ENCODE results near the gene GATAD2B. TPM values are rescaled to one million over a fixed set of nuclear protein-coding genes. Genes with fewer than 3 reads are reported as not detected.

GATAD2B gene
- total and polyA plus RNA-seq, 7 donors, result 3.4 to 53.1 (median 34.8) TPM

DNA sequence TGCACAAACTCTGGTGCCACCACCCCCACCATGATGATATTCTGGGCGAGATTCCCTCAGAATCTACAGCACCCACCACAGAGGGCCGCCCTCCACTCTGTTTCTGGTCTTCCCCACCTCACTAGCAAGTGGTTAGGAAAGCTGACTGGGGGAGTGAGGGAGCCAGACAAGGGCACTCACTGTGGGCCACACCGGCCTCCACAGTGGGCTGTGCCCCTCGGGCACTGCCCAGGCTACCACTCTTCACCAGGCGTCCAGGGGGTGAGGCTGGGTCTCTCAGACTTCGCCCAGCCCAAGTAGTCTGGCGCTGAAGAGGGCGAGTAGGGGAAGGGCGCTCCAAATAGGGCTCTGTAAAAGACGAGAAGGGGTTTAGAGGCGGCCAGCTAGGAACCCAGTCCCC, 11.2 kb upstream of the GATAD2B start:
- Histone ChIP-seq H3K9me3 (no peaks in the 10 kb centered on the region), H3K27me3 (ENCODE audit: insufficient read depth in 3 of 3, low read length in 2 of 3) (no peaks in the 10 kb centered on the region), H3K4me3 (no peak overlapping the region), H3K4me1 (no peaks in the 10 kb centered on the region), H3K36me3 (ENCODE audit: insufficient read depth in 1 of 2, low read depth in 1 of 2) (peaks cover 13 to 100% of the 10 kb centered on the region in 2 donors), H3K27ac (no peak overlapping the region)
- TF ChIP-seq, protein P1, sequence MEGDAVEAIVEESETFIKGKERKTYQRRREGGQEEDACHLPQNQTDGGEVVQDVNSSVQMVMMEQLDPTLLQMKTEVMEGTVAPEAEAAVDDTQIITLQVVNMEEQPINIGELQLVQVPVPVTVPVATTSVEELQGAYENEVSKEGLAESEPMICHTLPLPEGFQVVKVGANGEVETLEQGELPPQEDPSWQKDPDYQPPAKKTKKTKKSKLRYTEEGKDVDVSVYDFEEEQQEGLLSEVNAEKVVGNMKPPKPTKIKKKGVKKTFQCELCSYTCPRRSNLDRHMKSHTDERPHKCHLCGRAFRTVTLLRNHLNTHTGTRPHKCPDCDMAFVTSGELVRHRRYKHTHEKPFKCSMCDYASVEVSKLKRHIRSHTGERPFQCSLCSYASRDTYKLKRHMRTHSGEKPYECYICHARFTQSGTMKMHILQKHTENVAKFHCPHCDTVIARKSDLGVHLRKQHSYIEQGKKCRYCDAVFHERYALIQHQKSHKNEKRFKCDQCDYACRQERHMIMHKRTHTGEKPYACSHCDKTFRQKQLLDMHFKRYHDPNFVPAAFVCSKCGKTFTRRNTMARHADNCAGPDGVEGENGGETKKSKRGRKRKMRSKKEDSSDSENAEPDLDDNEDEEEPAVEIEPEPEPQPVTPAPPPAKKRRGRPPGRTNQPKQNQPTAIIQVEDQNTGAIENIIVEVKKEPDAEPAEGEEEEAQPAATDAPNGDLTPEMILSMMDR (IDR thresholded peaks at IDR 0.05), result no peak
- no peak for DNase-seq
- intact Hi-C loops (cut with DNase I), result no loop called here
- WGBS, 3 donors, result 92 to 96% (median 96%) methylated on average over 11 of the region's 11 CpGs
- ATAC-seq, result no peak

DNA sequence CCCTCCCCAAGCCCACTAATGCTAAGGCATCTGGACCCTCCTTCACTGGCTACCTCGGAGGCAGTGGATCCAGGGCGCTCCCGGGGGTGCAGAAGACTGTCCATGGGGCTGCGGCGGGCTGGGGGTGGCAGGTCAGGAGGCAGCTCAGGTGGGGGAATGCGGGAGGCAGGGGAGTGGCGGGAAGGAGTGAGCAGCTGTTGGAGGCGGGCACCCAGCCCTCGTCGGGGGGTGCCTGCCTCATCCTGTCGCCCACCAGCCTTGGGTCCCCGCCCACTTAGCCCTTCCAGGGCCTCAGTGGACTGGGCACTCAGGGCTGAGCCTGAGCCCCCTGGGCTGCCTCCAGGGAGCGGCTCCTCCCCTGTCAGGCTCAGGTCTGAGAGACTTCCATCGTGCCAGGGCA, 10.7 kb upstream of the GATAD2B start:
- H3K9me3 ChIP-seq, result no peaks in the 10 kb centered on the region
- intact Hi-C loops (cut with DNase I), result no loop called here
- H3K36me3 ChIP-seq (ENCODE audit: insufficient read depth in 1 of 2, low read depth in 1 of 2), result peaks cover 13 to 97% of the 10 kb centered on the region in 2 donors
- H3K4me3 ChIP-seq, result no peak overlapping the region
- H3K27me3 ChIP-seq (ENCODE audit: insufficient read depth in 3 of 3, low read length in 2 of 3), result no peaks in the 10 kb centered on the region
- TF ChIP-seq, protein P1 (IDR thresholded peaks at IDR 0.05), result no peak
- no peak for DNase-seq
- no peak for ATAC-seq
- H3K4me1 ChIP-seq, result no peaks in the 10 kb centered on the region
- H3K27ac ChIP-seq, result no peak overlapping the region
- WGBS, 3 donors, result 86 to 93% (median 93%) methylated on average over 9 to 14 of the region's 14 CpGs

DNA sequence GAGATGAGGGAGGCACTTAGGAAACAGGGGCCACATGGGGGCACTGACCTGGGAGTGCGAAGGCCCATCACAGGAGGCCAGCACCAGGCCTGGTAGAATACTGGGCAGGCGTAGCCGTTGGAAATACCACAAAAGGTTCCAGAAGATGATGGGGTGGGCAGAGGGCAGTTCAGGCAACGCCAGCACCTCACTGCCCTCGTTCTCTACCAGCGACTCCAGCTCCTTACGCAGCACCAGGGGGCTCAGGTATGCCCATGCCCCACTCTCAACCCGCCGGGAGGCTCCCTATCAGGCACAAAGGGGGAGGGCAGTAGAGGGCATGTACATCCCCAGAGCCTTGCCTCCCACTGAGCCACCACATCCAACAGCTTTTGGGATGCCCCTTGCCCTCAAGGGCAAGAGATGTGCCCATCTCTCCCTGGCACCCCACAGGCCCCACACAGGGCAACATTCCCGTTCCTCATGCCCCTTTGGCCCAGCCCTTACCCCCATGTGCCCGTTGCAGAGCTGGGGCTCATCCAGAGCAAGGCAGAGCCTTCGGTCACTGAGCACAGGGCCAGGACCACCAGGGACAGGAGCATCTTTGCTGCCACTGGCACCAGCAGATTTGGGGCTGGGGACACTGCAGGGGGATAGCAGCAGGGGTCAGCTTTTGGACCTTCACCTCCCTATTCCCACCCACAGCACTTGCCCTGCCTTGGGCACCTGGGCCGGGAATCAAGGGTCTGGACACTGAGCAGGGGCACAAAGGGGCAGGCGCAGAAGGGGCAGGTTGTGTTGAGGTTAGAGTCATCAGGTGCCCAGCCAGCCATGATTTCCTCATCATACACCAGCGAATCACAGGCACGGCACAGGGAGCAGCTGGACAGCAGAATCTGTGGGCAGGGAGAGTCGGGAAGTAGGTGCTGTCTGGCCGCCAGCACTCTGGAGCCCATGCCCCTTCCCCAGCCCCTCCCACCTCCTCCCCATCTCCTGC, 9.7 kb upstream of the GATAD2B start:
- ATAC-seq (no peak), DNase-seq (no peak)
- H3K4me3 ChIP-seq, result no peak overlapping the region
- no peaks in the 10 kb centered on the region for H3K27me3 ChIP-seq (ENCODE audit: insufficient read depth in 3 of 3, low read length in 2 of 3)
- H3K9me3 ChIP-seq, result no peaks in the 10 kb centered on the region
- TF ChIP-seq, protein P1 (IDR thresholded peaks at IDR 0.05), result no peak
- H3K36me3 ChIP-seq (ENCODE audit: insufficient read depth in 1 of 2, low read depth in 1 of 2), result peaks cover 13 to 87% of the 10 kb centered on the region in 2 donors
- WGBS, 3 donors, result 92 to 94% (median 93%) methylated on average over 17 to 18 of the region's 18 CpGs
- intact Hi-C loops (cut with DNase I), result no loop called here
- H3K4me1 ChIP-seq, result no peaks in the 10 kb centered on the region
- no peak overlapping the region for H3K27ac ChIP-seq

DNA sequence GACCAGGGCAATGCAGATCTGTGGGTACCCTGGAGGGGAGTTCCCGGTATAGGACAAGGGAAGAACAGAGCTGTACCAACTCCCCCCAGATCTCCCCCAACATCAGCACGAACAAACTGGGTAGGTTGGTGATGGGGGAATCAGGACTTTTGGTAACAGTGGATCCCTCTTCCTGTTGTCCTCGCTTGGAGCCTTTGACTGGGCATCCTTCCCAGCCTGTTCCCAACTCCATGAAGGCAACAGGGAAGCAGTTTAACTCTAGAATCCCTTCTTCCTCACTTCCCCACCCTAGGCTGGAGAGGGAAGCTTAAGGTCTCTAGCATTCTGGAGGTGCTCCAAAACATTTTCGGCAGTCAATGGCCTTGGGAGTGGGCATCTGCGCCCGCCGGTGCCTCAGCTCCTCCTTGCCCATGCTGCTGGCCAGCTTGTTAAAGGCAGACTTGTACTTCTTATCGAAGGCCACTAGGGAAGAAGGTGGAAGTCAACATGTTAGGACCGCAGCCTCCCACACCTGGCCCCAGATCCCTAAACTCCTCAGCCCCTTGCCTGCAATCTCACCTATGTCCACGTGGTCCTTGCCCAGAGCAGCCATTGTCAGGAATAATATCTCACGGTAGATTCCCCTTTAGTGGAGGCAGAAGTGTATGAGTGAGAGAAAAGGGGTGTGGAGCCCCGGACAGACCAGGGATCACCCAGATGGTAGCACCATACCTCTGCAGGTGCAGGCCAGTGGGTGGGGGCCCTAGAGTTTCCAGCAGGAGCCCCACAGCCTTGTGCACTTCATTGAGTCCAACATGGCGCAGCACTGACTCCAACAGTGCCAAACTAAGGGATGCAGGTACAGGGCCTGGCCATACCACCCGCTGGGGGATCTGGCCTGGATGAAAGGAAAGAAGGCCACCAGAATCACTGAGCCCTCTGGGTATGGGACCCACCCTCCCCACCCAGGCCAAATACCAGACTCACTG, 7.5 kb upstream of the GATAD2B start:
- H3K4me1 ChIP-seq, result no peaks in the 10 kb centered on the region
- H3K4me3 ChIP-seq, result no peak overlapping the region
- ATAC-seq (no peak), DNase-seq (no peak)
- 82 to 87% (median 82%) methylated on average over 12 to 14 of the region's 14 CpGs for WGBS, 3 donors
- intact Hi-C loops (cut with DNase I), result no loop called here
- no peaks in the 10 kb centered on the region for H3K9me3 ChIP-seq
- peaks cover 10 to 66% of the 10 kb centered on the region in 2 donors for H3K36me3 ChIP-seq (ENCODE audit: insufficient read depth in 1 of 2, low read depth in 1 of 2)
- TF ChIP-seq, protein P1 (IDR thresholded peaks at IDR 0.05), result no peak
- H3K27me3 ChIP-seq (ENCODE audit: insufficient read depth in 3 of 3, low read length in 2 of 3), result no peaks in the 10 kb centered on the region
- H3K27ac ChIP-seq, result no peak overlapping the region

Measured in psoas muscle (tissue), 8 donors.